Gastrocnemius medialis (tissue), 4 donors: ENCODE data around the gene SGCG.

Source experiments
- POLR2A ChIP-seq, 2 donors: fragments of 450-650 bp; IDR thresholded peaks; one replicate each; pipeline ENCODE4 v1.6.1; 2017; ENCODE audit warnings: antibody characterized with exemption in 2 of 2, mild to moderate bottlenecking in 2 of 2, moderate library complexity in 2 of 2
- TF ChIP-seq, protein P1 (sequence below), 5 experiments: fragments of 450-650 bp in 3 of 5; fragments of 200-600 bp in 2 of 5; sonication (generic) in 2 of 5; IDR thresholded peaks in 4 of 5; conservative IDR thresholded peaks in 1 of 5; 1 replicate in 4 of 5; 2 replicates in 1 of 5; pipeline ENCODE4 v1.5.1; 2016 to 2019; ENCODE audit warnings: antibody characterized with exemption in 5 of 5, mild to moderate bottlenecking in 3 of 5, moderate library complexity in 3 of 5

- TF ChIP-seq, protein P1, sequence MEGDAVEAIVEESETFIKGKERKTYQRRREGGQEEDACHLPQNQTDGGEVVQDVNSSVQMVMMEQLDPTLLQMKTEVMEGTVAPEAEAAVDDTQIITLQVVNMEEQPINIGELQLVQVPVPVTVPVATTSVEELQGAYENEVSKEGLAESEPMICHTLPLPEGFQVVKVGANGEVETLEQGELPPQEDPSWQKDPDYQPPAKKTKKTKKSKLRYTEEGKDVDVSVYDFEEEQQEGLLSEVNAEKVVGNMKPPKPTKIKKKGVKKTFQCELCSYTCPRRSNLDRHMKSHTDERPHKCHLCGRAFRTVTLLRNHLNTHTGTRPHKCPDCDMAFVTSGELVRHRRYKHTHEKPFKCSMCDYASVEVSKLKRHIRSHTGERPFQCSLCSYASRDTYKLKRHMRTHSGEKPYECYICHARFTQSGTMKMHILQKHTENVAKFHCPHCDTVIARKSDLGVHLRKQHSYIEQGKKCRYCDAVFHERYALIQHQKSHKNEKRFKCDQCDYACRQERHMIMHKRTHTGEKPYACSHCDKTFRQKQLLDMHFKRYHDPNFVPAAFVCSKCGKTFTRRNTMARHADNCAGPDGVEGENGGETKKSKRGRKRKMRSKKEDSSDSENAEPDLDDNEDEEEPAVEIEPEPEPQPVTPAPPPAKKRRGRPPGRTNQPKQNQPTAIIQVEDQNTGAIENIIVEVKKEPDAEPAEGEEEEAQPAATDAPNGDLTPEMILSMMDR (IDR thresholded peaks at IDR 0.05 in 4 of 5, conservative IDR thresholded peaks at IDR 0.05 in 1 of 5) = no peak
- TF ChIP-seq POLR2A (IDR thresholded peaks at IDR 0.05) = no peak
Observed at GRCh38 chr13:23146811-23147625, 33.8 kb upstream of the SGCG start.
